GM23338 (cell line): Measurements from ENCODE around the gene CTCFL.

ENCODE experiments used
- EZH2 ChIP-seq: fragments of 200-600 bp; sonication (generic); IDR thresholded peaks from one replicate; pipeline ENCODE4 v1.8.0; 2017; ENCODE audit warnings: antibody characterized with exemption, mild to moderate bottlenecking, low read depth; ENCODE audit not compliant: unreplicated experiment
- TF ChIP-seq, protein P1 (sequence below), 2 experiments: fragments of 200-600 bp in 1 of 2; sonication (generic) in 1 of 2; conservative IDR thresholded peaks; 2 replicates each; pipeline versions ENCODE4 v1.5.1 to v1.6.1; 2016 to 2017; ENCODE audit warnings: antibody characterized with exemption in 2 of 2, low read depth in 2 of 2, mild to moderate bottlenecking in 2 of 2, moderate library complexity in 1 of 2

DNA sequence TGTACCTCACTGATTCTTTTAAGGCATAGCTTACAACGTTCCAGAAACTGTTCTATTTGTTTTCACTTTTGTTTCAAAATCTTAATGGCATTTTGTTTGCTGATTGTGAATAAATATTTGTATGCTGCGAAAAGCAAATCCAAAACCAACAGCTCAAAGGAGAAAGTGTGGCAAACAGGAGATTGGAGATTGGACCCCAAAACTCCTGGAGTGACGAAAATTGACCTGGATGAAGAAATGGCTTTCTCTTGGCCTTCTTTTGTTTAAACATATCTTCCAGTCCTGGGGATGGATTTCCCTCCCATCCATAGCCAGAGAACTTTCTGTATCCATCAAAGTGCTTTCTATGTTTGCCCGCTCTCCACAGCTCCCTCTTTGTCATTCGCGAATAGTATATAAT lies 2.8 kb upstream of the CTCFL start:
- TF ChIP-seq EZH2, result no peak
- TF ChIP-seq, protein P1, sequence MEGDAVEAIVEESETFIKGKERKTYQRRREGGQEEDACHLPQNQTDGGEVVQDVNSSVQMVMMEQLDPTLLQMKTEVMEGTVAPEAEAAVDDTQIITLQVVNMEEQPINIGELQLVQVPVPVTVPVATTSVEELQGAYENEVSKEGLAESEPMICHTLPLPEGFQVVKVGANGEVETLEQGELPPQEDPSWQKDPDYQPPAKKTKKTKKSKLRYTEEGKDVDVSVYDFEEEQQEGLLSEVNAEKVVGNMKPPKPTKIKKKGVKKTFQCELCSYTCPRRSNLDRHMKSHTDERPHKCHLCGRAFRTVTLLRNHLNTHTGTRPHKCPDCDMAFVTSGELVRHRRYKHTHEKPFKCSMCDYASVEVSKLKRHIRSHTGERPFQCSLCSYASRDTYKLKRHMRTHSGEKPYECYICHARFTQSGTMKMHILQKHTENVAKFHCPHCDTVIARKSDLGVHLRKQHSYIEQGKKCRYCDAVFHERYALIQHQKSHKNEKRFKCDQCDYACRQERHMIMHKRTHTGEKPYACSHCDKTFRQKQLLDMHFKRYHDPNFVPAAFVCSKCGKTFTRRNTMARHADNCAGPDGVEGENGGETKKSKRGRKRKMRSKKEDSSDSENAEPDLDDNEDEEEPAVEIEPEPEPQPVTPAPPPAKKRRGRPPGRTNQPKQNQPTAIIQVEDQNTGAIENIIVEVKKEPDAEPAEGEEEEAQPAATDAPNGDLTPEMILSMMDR (conservative IDR thresholded peaks at IDR 0.05; ENCODE audit: low read depth in 2 of 2), result no peak
